HepG2 (cell line): ENCODE data around the gene C11orf24. TPM values are rescaled to one million over a fixed set of nuclear protein-coding genes. Genes with fewer than 3 reads are reported as not detected.

Source experiments
- ARID4A ChIP-seq: sonication (generic); formaldehyde crosslinking; IDR thresholded peaks from 2 replicates; pipeline ENCODE4 v1.5.0; 2020; ENCODE audit warnings: mild to moderate bottlenecking, missing genetic modification reagents, borderline replicate concordance
- ATF5 ChIP-seq: sonication (generic); formaldehyde crosslinking; IDR thresholded peaks from 2 replicates; pipeline ENCODE4 v1.4.0; 2020; ENCODE audit warnings: mild to moderate bottlenecking, low read depth, missing genetic modification reagents
- CREB1 ChIP-seq, 2 experiments: fragments of 450-650 bp in 1 of 2; IDR thresholded peaks; 2 replicates each; pipeline ENCODE4 v1.6.1; 2016 to 2017; ENCODE audit warnings: control low read depth in 1 of 2, mild to moderate bottlenecking in 1 of 2, missing compliant biosample characterization in 1 of 2, missing genetic modification characterization in 1 of 2
- GABPA ChIP-seq, 2 experiments: IDR thresholded peaks; 2 replicates each; pipeline ENCODE4 v1.6.1; 2011 to 2016; ENCODE audit warnings: low read depth in 2 of 2, low read length in 1 of 2, missing biosample characterization in 1 of 2, missing genetic modification characterization in 1 of 2
- NFAT5 ChIP-seq: sonication (generic); formaldehyde crosslinking; IDR thresholded peaks from 2 replicates; pipeline ENCODE4 v1.4.0; 2020; ENCODE audit warnings: missing genetic modification reagents
- RNF219 ChIP-seq: sonication (generic); formaldehyde crosslinking; IDR thresholded peaks from 2 replicates; pipeline ENCODE4 v1.5.0; 2020; ENCODE audit warnings: mild to moderate bottlenecking, missing genetic modification reagents
- SKI ChIP-seq: fragments of 450-650 bp; IDR thresholded peaks from one replicate; pipeline ENCODE4 v1.6.1; 2018; ENCODE audit warnings: mild to moderate bottlenecking; ENCODE audit not compliant: partially characterized antibody
- SNRNP70 ChIP-seq: fragments of 200-400 bp; formaldehyde crosslinking; IDR thresholded peaks from 2 replicates; pipeline ENCODE4 v1.6.1; 2017; ENCODE audit warnings: mild to moderate bottlenecking, low read depth, low read length, moderate library complexity
- SP2 ChIP-seq: sonication (generic); formaldehyde crosslinking; IDR thresholded peaks from 2 replicates; pipeline ENCODE4 v1.5.1; 2020; ENCODE audit warnings: mild to moderate bottlenecking, missing genetic modification reagents
- YEATS4 ChIP-seq: sonication (generic); formaldehyde crosslinking; IDR thresholded peaks from 2 replicates; pipeline ENCODE4 v1.4.0; 2020; ENCODE audit warnings: missing genetic modification reagents, borderline replicate concordance
- ZFP37 ChIP-seq: sonication (generic); formaldehyde crosslinking; IDR thresholded peaks from 2 replicates; pipeline ENCODE4 v1.4.0; 2020; ENCODE audit warnings: missing genetic modification reagents, borderline replicate concordance
- ZNF296 ChIP-seq: sonication (generic); formaldehyde crosslinking; conservative IDR thresholded peaks from 2 replicates; pipeline ENCODE4 v1.5.0; 2020; ENCODE audit warnings: mild to moderate bottlenecking, missing genetic modification reagents
- ZNF430 ChIP-seq: sonication (generic); formaldehyde crosslinking; IDR thresholded peaks from 2 replicates; pipeline ENCODE4 v1.9.0; 2021; ENCODE audit warnings: mild to moderate bottlenecking, missing genetic modification reagents
- ZNF546 ChIP-seq: sonication (generic); formaldehyde crosslinking; conservative IDR thresholded peaks from 2 replicates; pipeline ENCODE4 v1.8.1; 2023; ENCODE audit warnings: mild to moderate bottlenecking, missing genetic modification reagents
- ZNF570 ChIP-seq: sonication (generic); formaldehyde crosslinking; IDR thresholded peaks from 2 replicates; pipeline ENCODE4 v1.4.0; 2020; ENCODE audit warnings: mild to moderate bottlenecking, missing genetic modification reagents, borderline replicate concordance
- polyA plus RNA-seq, 8 experiments: library from polyadenylated mRNA; depleted of rRNA in 3 of 8; stranded (reverse) in 7 of 8; unstranded in 1 of 8; fragments of >200 nt; fragmentation: Illumina TruSeq in 4 of 8; extraction: Trizol in 4 of 8; gene quantifications; 2 replicates each; pipeline versions ENCODE4 v1.2.1 to v1.2.3, GENCODE V29; 2011 to 2016; ENCODE audit warnings: low read depth in 4 of 8, missing spikeins in 1 of 8, mixed read lengths in 1 of 8; ENCODE audit not compliant: insufficient read depth in 1 of 8
- total RNA-seq, 5 experiments: library from RNA; depleted of rRNA; stranded (reverse); fragments of >200 nt; fragmentation: Illumina TruSeq; extraction: Trizol; gene quantifications; 2 replicates each; pipeline ENCODE4 v1.2.3, GENCODE V29; 2016; ENCODE audit warnings: low read depth in 1 of 5

Gene C11orf24
- total and polyA plus RNA-seq, 2 of the 13 experiments (the other 11 are each of a cell fraction or from before 2014, with no cell fraction given) = 52.9 to 55.5 TPM

- TF ChIP-seq ZNF546 (CRISPR knock-in tag) (no peak), ZNF570 (no peak), GABPA (IDR thresholded peaks at IDR 0.05; ENCODE audit: low read depth, low read length) (no peak), GABPA (CRISPR knock-in tag; IDR thresholded peaks at IDR 0.05; ENCODE audit: low read depth) (peak; percentile 44; the same call in 1 of the 2 replicates), ARID4A (peak; percentile 51), ZFP37 (CRISPR knock-in tag) (no peak), CREB1 (IDR thresholded peaks at IDR 0.05) (peak; percentile 49), CREB1 (CRISPR knock-in tag; IDR thresholded peaks at IDR 0.05) (peak; percentile 45; the same call in 1 of the 2 replicates), SNRNP70 (no peak), NFAT5 (CRISPR knock-in tag) (no peak), SKI (no peak), ATF5 (CRISPR knock-in tag) (no peak), ZNF296 (CRISPR knock-in tag) (no peak), SP2 (CRISPR knock-in tag) (no peak), YEATS4 (CRISPR knock-in tag) (peak; percentile 59; the same call in 1 of the 2 replicates), ZNF430 (CRISPR knock-in tag) (peak; percentile 44; the same call in 1 of the 2 replicates), RNF219 (CRISPR knock-in tag) (no peak)
Observed at GRCh38 chr11:68270196-68271022, 1.4 kb downstream of the C11orf24 start (continued).
